NCI-H748 treated with DMSO at 0.1 percent for 48 hours (cell line): ENCODE results near the gene MAPKAPK2.

Source experiments
- DNase-seq: peaks from one replicate; lab custom pipeline; 2025; lab: John Stamatoyannopoulos, UW

Gene MAPKAPK2

DNA sequence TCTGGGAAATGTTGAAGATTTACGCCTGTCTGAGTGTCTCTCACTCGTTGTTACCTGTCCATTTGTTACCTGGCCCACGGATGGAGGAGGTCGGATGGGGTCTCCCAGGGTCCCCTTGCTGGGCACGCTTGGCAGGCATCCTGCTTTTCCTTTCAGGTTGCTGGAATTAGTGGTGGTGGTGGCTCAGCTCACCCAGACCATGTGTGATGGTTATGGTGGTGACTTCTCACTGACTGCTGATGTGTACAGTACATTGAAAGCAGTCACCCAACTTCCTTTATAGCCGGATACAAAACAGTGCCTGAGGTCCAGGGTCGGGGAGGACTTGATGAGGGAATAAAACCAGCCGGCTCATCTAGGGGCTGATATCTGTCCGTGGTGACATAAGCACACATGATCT is 19.5 kb downstream of the MAPKAPK2 start:
- no peak for DNase-seq

GRCh38 chr1:206705191-206705590 is 20.5 kb downstream of the MAPKAPK2 start:
- peak; percentile 85 for DNase-seq

DNA sequence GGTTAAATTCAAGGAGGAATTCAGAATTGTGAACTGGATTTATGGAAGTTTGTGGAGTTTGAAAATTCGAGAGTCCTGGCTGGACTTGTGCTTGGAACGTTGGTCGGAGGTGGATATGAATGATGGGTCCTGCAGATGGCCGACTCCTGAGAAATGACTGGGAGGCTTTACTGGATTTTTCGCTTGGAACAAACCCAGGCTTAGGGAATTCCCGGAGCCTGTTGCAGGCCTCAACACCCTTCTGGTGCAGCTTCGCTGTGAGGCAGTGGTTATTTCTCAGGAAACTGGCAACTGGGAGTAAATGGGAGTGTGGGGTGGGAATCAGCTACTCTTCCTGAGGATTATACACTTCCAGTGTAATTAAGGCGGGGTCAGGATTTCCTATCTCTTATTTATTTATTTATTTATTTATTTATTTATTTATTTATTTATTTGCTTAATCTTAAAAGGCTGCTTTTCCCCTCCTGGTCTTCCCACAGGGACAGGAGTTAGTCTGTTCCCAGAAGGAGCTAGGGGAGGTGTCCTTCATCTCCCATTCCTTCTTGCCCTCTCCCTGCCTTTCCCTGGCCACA is 21.1 kb downstream of the MAPKAPK2 start:
- DNase-seq = no peak

DNA sequence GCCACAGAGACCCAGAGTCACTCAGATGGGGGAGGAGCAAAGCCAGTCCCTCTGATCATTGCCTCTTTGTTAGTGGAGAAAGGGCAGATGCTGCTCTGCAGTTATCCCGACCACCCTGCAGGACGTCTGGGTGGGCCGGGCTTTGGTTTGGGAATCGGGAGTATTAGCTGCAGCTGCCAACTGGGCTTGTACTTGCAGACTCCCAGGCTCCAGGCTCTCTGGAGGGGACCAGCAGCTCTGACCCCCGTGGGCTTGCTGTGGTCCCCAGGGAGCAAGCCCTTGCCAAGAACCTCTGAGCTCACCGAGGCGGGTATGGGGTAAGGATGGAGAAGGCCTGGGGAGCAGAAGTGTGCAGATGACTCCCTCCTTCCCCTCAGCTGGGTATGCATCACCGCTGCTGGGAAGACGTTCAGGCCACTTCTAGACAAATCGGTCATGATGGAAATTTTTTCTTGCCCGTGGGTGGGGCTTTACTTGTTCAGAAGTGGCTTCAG is 21.6 kb downstream of the MAPKAPK2 start:
- no peak for DNase-seq

GRCh38 chr1:206706806-206707366 is 22.2 kb downstream of the MAPKAPK2 start:
- no peak for DNase-seq

DNA sequence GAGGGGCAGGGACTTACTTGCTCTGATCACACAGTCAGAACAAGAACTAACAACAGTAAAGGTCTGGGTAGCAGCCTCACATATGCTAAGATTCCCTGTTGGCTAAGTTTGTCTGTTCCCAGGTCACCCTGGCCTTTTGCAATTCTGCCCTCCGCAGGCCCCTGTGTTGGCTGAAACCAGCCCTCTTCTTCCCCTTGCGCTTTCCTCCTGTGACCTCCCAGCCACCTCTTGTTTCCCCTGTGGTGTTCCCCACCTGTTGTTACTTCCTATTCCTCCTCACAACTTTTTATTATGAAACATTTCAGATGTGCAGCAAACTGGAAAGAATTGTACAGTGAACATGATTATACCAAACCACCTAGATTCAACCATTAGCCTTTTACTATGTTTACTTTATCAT is 23.4 kb downstream of the MAPKAPK2 start:
- no peak for DNase-seq

GRCh38 chr1:206708882-206709281 is 24.2 kb downstream of the MAPKAPK2 start:
- DNase-seq = no peak

DNA sequence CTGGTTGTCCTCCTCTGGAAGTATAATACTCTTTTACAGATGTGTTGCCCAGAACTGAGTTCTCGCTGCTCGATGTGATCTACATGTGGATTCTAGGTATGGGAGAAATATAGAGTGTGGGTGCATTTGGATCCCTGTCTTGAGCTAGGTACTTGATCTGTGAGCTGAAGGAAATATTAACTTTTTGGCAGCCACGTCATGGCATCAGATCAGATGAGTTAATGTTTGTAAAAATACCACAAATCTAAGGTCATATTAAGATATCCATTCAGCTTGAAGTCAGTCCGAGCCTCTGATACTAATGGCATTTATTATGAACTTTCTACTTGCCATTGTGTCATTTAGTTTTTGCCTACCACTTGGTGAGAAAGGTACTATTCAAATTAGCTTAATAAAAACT is 24.6 kb downstream of the MAPKAPK2 start:
- DNase-seq = no peak

- DNase-seq = no peak
Observed at GRCh38 chr1:206709772-206710459, 25.2 kb downstream of the MAPKAPK2 start.

DNA sequence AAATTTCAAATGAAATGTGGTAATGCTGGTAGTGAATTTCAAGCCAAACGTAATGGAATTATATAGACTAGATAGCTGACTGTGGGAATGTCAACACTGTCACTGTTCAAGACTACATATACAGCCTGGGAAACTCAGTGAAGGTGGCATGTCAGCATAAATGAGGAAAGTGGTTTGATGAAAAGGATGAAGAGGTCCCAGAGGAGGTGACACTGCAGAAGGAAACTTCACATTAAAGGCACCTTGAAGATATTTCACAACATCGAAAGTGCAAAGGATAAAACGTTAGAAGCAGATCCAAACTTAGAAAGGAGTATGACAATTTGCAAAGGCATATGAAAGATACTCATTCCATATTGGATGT is 25.7 kb downstream of the MAPKAPK2 start:
- no peak for DNase-seq

DNA sequence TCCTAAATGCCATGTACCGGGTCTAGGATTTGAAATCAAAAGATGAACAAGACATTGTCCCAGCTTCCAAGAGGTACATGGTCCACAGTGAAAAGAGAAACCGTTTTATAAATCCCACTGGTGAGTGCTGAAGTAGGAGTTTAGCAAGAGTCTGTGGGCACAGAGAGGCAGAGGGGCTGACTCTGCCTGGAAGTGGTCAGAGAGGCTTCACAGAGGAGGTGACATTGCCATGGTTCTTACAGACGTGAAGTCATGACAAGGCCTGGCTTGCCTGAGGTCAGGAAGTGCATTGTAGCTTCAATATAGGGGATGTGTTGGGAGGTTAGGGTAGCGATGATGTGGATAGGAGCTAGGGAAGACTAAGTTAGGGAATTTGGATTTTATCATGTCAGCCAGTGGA is 28.4 kb downstream of the MAPKAPK2 start:
- DNase-seq = no peak

DNA sequence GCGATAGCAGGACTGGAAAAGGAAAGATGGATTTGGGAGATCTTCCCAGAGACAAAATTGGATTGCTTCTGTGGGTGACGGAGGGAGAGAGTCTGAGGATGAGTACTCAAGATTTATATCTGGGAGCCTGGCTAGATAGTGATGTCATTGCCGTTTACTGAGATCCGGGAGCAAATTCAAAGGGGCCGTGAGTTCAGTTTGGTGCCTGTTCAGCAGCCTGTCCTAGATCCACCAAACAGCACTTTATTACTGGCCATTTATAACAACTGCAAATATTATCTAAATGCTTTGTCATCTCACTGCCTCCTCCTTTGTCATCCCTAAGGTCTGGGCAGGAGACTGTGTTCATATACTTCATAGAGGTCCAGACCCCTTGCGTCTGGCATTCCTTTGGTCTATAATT is 29.2 kb downstream of the MAPKAPK2 start:
- DNase-seq = no peak

DNA sequence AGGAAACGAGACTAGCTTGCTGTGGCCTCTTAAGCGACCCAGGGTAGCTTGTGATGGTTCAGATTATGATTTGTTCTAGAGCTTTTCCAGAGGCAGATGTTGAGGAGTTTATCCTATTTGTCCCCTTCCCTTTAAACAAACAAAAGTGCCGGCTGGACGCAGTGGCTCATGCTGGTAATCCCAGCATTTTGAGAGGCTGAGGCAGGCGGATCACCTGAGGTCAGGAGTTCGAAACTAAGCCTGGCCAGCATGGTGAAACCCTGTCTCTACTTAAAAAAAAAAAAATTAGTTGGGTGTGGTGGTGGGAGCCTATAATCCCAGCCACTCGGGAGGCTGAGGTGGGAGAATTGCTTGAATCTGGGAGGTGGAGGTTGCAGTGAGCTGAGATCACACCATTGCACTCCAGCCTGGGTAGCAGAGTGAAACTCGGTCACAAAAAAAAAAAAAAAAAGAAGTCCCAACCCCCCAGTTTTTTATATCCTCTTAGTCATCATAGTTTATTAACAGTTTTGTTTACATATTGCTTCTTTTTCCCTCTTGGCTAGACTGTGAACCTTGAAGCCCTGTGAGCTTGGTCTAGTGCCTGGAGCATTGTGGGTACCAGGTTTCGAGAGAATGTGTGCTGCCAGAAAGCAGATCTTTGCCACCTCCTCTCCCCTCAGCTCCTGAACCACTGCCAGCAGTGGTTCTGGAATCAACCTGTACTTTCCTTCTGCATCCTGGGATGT is 29.8 kb downstream of the MAPKAPK2 start:
- no peak for DNase-seq

DNA sequence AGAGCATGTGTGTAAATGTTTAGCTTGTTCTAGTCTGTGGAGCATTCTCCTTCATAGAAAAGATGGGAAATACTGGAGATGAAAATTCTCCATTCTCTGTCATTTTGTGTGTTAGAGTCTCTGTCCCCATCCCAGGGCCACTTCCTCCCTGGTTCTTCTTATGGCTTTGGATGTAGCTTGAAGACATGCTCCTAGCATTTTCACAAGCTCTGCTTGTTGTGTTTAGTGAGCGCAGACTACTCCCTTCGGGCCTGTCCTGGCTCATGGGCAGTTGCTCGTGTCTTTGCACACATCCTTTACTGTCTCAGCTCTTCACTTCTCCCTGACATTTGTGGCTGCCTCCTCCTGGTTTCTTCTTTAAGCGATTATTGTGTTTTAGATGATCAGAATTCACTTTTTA is 30.4 kb downstream of the MAPKAPK2 start:
- no peak for DNase-seq

DNA sequence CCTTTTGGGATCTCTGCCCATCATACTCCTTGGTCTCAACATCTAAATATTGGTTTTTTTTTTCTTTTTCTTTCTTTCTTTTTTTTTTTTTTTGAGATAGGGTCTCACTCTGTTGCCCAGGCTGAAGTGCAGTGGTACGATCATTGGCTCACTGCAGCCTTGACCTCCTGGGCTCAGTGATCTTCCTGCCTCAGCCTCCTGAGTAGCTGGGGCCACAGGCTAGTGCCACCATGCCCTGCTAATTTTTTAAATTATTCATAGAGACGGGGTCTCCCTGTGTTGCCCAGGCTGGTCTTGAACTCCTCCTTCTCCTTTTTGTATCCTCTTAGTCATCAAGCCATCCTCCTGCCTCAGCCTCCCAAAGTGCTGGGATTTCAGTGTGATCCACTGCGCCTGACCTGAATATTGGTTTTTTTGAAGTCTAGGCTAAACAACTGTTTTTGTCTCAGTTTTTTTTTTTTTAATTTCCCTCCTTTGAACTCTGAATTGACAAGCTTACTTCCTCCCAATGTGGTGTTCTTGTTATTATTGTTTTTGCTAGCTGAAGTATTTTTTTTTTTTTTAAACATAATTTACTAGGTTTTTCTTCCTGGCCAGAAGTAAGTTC is 30.9 kb downstream of the MAPKAPK2 start:
- DNase-seq = no peak

DNA sequence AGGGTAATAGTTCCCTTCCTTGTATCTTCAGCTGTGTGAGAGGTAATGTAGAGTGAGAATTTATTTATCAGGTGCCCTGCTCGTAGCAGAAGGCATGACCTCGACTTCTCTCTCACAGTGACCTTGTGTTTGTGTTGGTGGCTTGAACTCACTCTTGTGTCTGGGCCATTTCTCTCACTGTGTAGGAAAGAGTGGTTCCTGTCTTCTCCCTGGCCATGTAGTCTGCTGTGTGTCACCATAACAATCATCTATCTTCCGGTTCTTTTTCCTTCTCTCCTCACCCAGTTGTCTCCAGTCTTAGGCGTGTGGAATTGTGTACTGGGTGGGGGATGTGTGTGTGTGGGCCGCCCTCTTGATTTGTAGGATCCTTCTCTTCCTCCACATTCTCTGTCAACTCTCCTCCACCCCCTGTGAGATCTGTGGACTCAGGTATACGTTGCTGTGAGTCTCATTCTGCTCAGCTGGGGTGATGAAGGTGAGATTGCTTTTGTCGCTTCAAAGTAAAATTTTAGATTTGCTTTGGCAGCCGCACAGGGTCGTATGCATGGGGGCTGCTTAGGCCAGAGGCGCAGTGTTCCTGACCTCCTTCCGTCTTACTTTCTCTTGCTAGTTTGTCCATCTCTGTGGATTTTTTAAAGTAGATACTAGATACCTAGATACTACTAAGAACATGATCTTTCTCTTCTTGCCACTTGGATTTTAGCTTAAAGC is 31.6 kb downstream of the MAPKAPK2 start:
- DNase-seq = no peak

GRCh38 chr1:206716870-206717673 is 32.4 kb downstream of the MAPKAPK2 start:
- no peak for DNase-seq

DNA sequence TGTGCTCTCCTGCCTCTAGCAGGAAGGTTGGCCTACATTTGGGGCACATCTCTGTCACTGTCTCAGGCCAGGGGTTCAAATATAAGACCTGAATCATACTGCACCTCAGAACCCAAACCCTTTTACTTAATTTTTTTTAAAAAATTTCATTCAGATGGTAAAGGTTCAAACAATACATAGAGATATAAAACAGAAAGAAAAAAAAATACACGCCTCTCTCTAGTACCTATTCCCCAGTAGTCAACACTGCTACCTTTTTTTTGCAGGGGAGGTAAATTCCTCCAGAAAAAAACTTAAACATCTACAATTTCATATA is 32.9 kb downstream of the MAPKAPK2 start:
- no peak for DNase-seq

DNA sequence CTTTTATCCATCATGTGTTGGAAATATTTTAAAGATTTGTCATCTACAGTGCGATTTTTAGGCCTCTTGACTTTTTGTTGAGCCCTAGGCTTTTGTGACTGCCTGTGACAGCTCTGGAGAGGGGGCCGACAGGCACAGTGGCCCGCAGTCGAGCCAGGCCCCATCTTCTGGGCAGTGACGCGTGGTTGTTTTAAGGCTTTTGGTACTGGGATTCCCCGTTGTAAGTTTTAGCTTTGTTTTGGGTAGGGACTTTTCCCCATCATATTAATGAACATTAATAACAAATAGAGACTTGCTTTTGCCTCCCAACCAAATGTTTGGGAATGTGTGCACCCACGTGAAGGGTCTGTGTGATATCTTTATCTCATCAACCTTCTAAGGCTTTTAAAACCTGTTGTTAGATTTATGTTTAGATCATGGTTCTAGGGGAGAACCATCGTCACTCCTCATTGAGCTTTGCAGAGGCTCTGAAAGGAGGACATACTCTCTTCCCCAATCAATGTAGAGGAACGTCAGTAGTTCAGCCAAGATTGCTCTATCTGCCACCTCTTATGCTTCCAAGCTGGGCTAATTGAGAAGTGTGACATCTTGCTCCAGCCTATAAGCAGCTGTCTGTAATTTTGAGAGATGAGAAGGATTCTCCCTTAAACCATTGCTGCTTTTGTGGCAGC is 34.6 kb downstream of the MAPKAPK2 start:
- no peak for DNase-seq

GRCh38 chr1:206721454-206721853 is 36.7 kb downstream of the MAPKAPK2 start:
- DNase-seq = no peak
